Cardiac septum (tissue), 1 donor: ENCODE measurements around the gene EDEM3. TPM values are rescaled to one million over a fixed set of nuclear protein-coding genes. Genes with fewer than 3 reads are reported as not detected.
"Not testable (repeated sequence)": the region's sequence is repeated elsewhere in the genome, so short reads cannot be mapped to it uniquely, and the experiment has no call there.

Experiments used
- DNase-seq: peaks from one replicate; pipeline ENCODE4 v3.0.0-alpha.2; 2020; ENCODE audit warnings: low spot score
- intact Hi-C: fragments of 100-400 bp; cut with DNase I; formaldehyde crosslinking; loops from one replicate; pipeline ENCODE4 v1.14.0; 2022
- total RNA-seq: library from RNA; stranded (reverse); fragmentation: NEBNext Ultra II Directional; extraction: Animal tissue kit (Norgen Biotek cat#: 25700); gene quantifications from one replicate; pipeline ENCODE4 v1.2.1, GENCODE V29; 2021
- donor health status: DM: no; HTN: no; CAD: no.

EDEM3 gene
- total RNA-seq, 1 donor from 2014 or later = 18.5 TPM

DNA sequence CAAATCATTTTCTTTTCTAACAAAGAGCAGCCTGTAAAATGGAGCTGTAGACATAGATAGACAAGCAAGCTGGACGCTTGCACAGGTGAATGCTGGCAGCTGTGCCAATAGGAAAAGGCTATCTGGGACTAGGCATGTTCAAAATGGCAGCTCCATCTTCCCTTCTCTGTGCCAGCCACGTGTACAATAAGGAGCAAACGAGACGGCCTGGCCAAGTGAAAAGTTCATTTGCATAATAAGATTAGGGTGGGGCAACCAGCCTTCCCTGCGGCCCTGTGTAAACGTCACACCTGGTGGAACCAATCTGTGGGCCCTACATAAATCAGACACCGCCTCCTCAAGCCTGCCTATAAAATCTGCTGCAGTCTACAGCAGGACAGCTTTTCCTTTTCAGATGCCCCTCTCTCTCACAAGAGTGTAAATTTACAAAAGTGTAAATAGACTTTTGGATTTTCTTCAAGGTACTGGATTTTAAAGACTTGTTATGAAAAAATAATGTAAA is 16.6 kb upstream of the EDEM3 start:
- DNase-seq = no peak
- intact Hi-C loops = no loop called here

DNA sequence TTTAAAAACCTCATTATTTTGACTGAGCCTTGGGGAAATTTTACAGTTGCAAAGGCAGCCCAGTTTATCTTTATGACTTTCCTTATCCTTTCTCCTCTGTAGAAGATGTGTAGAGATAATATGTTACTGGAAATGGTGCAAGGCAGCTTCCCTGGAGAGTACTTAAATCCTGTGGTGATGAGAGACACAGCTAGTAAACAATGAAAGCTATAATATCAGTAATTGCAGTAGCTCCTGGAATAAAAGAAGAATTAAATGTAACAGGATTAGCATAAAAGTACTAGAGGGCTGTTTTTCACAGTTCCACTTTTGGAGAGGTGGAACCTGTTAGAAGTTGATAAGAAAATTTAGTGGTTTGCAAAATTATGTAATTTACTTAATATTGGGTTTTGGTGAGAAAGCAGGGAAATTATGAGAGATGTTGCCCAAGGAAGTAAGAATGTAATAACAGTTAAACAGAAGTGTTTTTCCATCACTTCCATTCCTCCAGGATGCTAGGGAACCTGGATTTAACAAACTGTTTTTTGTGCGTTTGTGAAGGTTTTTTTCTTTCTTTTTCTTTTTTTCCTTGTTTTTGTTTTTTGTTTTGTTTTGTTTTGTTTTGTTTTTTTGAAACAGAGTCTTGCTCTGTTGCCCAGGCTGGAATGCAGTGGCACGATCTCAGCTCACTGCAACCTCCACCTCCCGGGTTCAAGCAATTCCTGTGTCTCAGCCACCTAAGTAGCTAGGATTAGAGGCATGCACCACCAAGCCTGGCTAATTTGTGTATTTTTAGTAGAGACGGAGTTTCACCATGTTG is 15.7 kb upstream of the EDEM3 start:
- no peak for DNase-seq
- intact Hi-C loops = no loop called here

DNA sequence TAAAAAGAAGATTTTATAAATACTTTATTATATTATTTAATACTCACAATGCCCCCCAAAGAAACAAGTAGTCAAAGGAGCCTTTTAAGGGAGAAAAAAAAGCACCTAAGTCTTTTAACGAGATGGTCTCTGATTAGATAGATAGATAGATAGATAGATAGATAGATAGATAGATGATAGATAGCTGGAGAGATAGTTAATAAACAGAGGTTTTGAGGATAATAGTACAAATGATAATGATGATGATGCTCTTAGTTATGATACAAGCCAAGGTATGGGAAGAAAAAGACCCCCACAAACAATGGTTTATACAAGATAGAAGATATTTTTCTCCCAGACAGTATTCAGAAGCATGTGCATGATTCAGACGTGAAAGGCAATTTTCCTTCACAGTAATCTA is 14.6 kb upstream of the EDEM3 start:
- intact Hi-C loops = no loop called here
- DNase-seq = no peak

DNA sequence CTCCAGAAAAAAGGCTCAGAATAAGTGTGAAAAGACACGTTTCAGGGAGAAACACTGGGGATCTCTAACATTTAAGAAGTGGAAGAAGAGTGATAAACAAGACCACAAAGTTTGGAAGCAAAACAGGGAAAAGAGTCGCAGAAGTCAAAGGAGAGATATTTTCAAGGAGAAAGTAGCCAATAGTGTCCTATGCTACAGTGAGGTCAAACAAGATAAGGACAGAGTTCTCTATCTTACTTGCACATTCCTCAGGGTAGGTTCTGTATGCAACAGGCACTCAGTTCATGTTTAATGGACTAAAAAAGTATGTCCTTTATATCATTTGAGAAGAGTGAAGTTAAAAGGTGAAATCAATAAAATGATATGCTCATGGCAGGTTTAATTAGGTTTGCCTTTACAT is 13.8 kb upstream of the EDEM3 start:
- DNase-seq = no peak
- intact Hi-C loops = no loop called here

DNA sequence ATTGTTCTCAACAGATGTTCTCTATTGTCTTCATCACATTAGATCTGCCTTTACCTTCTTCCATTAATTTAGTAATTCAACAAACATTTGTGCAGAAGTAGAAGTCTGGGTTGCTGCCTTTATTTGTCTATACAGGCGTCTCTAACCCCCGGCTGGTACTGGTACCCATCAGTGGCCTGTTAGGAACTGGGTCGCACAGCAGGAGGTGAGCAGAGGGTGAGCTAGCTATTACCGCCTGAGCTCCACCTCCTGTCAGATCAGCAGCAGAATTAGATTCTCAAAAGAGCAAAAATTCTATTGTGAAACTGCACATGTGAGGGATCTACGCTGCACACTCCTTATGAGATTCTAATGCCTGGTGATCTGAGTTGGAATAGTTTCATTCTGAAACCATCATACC is 12.9 kb upstream of the EDEM3 start:
- intact Hi-C loops = no loop called here
- DNase-seq = no peak

GRCh38 chr1:184764483-184764882 is 9.8 kb upstream of the EDEM3 start:
- DNase-seq = no peak
- intact Hi-C loops = no loop called here

DNA sequence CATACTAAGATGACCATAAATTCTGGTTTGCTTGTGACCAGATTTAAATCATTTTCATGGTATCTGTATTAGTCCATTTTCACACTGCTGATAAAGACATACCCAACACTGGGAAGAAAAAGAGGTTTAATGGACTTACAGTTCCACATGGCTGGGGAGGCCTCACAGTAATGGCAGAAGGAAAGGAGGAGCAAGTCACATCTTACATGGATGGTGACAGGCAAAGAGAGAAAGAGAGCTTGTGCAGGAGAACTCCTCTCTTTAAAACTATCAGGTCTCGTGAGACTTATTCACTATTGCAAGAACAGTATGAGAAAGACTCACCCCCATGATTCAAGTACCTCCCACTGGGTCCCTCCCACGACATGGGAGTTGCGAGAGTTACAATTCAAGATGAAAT is 8.9 kb upstream of the EDEM3 start:
- intact Hi-C loops = not testable (repeated sequence)

GRCh38 chr1:184761969-184762485 is 7.4 kb upstream of the EDEM3 start:
- intact Hi-C loops = no loop called here

More for the DNA sequence above, 8.9 kb upstream of the EDEM3 start:
- not testable (repeated sequence) for DNase-seq

DNA sequence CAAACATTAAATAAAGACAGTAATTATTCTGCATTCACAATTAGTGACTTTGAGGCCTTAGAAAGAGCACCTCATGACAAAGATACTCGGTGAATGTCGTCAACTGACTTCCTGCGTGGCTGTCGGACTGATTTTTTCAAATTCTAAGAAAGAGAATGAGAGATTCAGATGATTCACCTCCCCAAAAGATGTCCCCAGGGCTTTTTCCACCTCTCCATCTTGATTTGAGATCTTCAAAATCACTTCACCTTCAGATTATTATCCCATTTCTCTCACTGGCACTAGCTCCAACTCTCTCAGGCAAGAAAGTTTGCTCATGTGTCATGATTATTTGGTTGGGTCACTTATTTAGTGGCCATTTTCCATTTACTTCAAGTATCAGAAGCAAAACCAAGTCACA is 5.0 kb upstream of the EDEM3 start:
- intact Hi-C loops = no loop called here
- no peak for DNase-seq

More at GRCh38 chr1:184761969-184762485, 7.4 kb upstream of the EDEM3 start:
- no peak for DNase-seq

GRCh38 chr1:184759112-184759511 is 4.5 kb upstream of the EDEM3 start:
- no peak for DNase-seq
- intact Hi-C loops = no loop called here

DNA sequence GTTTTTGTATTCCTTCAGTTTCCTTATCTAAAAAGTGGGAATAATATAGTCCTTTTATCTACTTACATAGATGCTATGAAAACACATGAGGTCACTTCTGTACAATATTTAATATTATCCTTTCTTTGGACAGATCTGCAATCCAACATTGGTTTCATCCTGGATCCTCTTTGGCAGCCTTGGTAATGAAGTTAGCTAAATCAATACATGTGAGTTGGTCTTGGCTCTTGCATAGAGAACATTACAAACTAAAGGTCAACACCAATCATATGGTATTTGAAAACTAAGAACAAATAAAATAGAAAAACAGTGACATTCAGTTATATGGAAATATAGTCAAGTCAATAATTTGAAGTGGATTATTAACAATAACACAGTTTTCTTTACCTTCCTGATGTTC is 3.2 kb upstream of the EDEM3 start:
- intact Hi-C loops = no loop called here
- no peak for DNase-seq

DNA sequence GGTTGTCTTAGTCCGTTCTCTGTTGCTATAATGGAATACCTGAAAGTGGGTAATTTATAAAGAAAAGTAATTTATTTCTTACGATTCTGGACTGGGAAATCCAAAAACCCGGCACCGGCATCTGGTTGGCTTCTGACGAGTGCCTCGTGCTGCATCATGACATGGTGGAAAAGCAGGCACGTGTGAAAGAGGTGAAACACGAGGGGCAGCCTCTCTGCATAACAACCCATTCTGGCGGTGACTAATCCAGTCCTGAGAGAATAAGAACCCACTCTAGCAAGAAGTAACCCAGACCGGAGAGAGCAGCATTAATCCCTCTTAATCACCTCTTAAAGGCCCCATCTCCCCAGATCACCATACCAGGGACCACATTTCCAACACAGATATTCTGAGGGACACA is 2.7 kb upstream of the EDEM3 start:
- intact Hi-C loops = no loop called here
- DNase-seq = no peak

GRCh38 chr1:184755226-184756065 is 788 bp upstream of the EDEM3 start:
- DNase-seq = no peak
- intact Hi-C loops = loop anchor here (1.0 kb wide), 1 partner anchor 401 kb away; the partner anchor contains the start of gene TRMT1L

DNA sequence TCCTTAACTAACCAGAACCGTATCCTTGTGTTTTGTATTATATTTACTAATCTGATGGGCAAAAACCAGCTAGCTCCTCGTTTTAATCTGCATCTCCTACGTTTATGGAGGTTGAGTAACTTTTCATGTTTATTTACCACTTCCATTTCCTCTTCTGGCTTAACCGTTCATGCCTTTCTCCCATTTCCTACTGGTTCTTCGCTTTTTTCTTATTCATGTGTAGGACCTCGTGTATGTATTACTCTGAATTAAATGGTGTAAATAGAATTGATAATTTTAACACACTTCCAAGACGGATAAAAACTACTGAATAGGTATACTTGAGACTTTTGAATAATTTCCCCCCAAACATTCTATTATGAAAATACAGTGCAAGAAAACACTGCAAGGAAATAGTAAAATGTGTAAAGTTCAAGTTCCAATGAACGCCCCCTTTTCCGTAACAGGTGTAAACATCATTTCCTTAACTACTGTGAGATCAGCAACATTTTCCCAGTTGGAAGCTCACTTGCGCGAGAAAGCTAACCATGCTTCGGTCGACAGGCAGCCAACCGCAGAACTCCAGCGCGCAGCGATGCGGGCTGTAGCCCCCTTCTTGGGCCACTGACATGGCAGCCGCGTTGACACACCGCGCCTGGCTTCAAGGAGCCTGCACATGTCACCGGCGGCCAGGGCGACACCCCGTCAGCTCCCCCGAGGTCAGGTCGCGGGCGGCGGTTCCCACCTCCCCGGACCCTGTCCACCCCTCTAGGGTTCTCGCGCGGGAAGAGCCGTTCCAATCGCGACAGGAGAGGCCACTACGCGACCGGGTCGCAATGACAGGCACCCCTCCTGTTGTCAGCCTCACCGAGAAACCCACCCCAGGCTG is 816 bp downstream of the EDEM3 start:
- intact Hi-C loops = no loop called here
- peak; percentile 79 for DNase-seq

DNA sequence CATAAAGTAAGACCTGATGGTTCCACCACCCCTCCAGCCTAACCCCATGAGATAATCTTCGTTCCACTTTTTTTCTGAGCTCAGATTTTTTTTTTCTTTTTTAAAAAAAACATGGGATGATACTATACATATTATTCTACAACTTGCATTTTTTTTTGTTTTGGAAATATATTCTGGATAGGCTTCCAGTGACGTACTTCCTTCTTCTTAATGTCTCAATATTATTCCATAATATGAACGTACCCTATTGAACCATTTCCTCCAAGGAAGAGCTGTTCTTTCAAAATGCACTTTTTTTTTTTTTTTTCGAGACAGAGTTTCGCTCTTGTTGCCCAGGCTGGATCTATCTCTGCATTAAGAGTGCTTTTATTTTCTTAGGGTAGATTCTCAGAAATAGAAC is 1.5 kb downstream of the EDEM3 start:
- no peak for DNase-seq
- intact Hi-C loops = no loop called here

DNA sequence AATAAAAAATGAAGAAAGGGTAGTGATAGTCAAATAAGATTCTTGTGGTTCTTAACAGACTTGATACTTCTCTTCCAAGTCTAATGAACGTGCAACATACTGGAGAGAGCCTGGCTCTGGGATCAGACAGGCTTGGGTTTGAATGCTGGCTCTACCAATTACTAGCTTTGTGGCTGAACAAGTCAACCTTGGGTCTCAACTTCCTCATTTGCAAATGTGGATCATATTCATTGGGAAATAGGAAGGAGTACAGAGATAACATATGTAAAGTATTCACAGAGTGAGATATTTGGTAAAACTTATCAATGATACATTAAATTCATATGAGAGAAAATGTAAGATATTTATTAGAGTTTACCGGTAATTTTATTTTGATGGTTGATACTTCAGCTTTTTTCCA is 2.0 kb downstream of the EDEM3 start:
- intact Hi-C loops = no loop called here
- DNase-seq = no peak

DNA sequence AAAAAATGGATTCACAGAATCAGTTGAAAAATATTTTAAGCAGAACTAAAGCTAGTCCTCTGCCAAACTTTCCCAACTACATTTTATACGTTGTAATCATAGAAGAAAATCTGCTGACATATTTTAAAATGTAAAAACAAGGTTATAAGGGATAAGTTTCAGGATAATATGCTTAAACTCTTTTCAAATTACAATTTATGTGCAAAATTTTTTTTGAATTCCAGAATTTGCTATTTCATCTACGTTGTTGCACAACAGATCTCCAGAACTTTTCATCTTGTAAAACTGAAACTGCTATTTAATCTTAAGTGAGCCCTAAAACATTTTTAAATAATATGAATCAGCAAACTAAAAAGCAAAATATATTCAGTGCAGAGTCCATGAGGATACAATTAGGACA is 5.9 kb downstream of the EDEM3 start:
- no peak for DNase-seq
- intact Hi-C loops = no loop called here

GRCh38 chr1:184747089-184747955 is 7.3 kb downstream of the EDEM3 start:
- intact Hi-C loops = no loop called here
- no peak for DNase-seq
